SK-N-SH (cell line): ENCODE results near the gene RNASEH1. TPM values are rescaled to one million over a fixed set of nuclear protein-coding genes. Genes with fewer than 3 reads are reported as not detected.

Source experiments
- CTCF ChIA-PET: fragments of 300-600, 350-600 bp; formaldehyde crosslinking; extraction: SDS; loops from one replicate; lab custom pipeline; 2021; lab: Yijun Ruan, JAX
- POLR2A ChIA-PET: fragments of 350-600 bp; sonication (Branson Sonifier 250); formaldehyde crosslinking; extraction: SDS; loops from one replicate; lab custom pipeline; 2020; ENCODE audit warnings: antibody characterized with exemption, inconsistent platforms; lab: Yijun Ruan, JAX
- DNase-seq: peaks from one replicate; pipeline ENCODE4 v3.0.0; 2012
- H2AFZ ChIP-seq: fragments of 200-600 bp; sonication (generic); 2 replicates; pipeline ENCODE4 v1.8.1; 2016; ENCODE audit warnings: antibody characterized with exemption, mild to moderate bottlenecking, low read depth
- H3F3A ChIP-seq: fragments of 200-600 bp; sonication (generic); replicated peaks from 2 replicates; pipeline ENCODE3; 2016; ENCODE audit warnings: antibody characterized with exemption, mild to moderate bottlenecking; ENCODE audit not compliant: insufficient read depth
- H3K27ac ChIP-seq, 2 experiments: fragments of 200-500 bp in 1 of 2; fragments of 200-600 bp in 1 of 2; sonication (Bioruptor generic) in 1 of 2; sonication (generic), shearing (Covaris generic) in 1 of 2; 2 replicates each; pipeline versions ENCODE4 v1.5.1 to v1.6.1; 2014 to 2016; ENCODE audit warnings: low read depth in 2 of 2, inconsistent platforms in 1 of 2, low read length in 1 of 2, mild to moderate bottlenecking in 1 of 2, mixed read lengths in 1 of 2
- H3K27me3 ChIP-seq: fragments of 200-600 bp; sonication (generic), shearing (Covaris generic); 2 replicates; pipeline ENCODE4 v1.6.1; 2016; ENCODE audit warnings: mixed run types; ENCODE audit not compliant: insufficient read depth
- H3K36me3 ChIP-seq, 2 experiments: fragments of 200-500 bp in 1 of 2; fragments of 200-600 bp in 1 of 2; sonication (Bioruptor generic) in 1 of 2; sonication (generic) in 1 of 2; replicated peaks in 1 of 2; 2 replicates each; pipeline versions ENCODE3 to v1.5.1; 2014 to 2016; ENCODE audit warnings: low read length in 1 of 2, mild to moderate bottlenecking in 1 of 2; ENCODE audit not compliant: insufficient read depth in 2 of 2, control insufficient read depth in 1 of 2
- H3K4me1 ChIP-seq, 2 experiments: fragments of 200-500 bp in 1 of 2; fragments of 200-600 bp in 1 of 2; sonication (Bioruptor generic) in 1 of 2; sonication (generic), shearing (Covaris generic) in 1 of 2; 2 replicates each; pipeline versions ENCODE4 v1.5.1 to v1.6.1; 2014 to 2016; ENCODE audit warnings: low read depth in 1 of 2, low read length in 1 of 2, mixed run types in 1 of 2; ENCODE audit not compliant: insufficient read depth in 2 of 2, control insufficient read depth in 1 of 2
- H3K4me2 ChIP-seq: fragments of 200-600 bp; sonication (generic), shearing (Covaris generic); 2 replicates; pipeline ENCODE4 v1.6.1; 2017; ENCODE audit warnings: mixed run types
- H3K4me3 ChIP-seq, 2 experiments: fragments of 200-500 bp in 1 of 2; fragments of 200-600 bp in 1 of 2; sonication (Bioruptor generic) in 1 of 2; sonication (generic), shearing (Covaris generic) in 1 of 2; 2 replicates each; pipeline versions ENCODE4 v1.5.1 to v1.8.1; 2014 to 2016; ENCODE audit warnings: low read depth in 2 of 2, inconsistent platforms in 1 of 2, low read length in 1 of 2, mild to moderate bottlenecking in 1 of 2, mixed read lengths in 1 of 2, moderate library complexity in 1 of 2
- H3K79me2 ChIP-seq: fragments of 200-600 bp; sonication (generic); 2 replicates; pipeline ENCODE4 v1.8.1; 2017; ENCODE audit warnings: mild to moderate bottlenecking; ENCODE audit not compliant: insufficient read depth
- H3K9ac ChIP-seq: fragments of 200-600 bp; sonication (generic); 2 replicates; pipeline ENCODE4 v1.6.1; 2017; ENCODE audit warnings: mixed run types
- H3K9me2 ChIP-seq: fragments of 200-600 bp; sonication (generic); 2 replicates; pipeline ENCODE4 v1.6.1; 2017; ENCODE audit warnings: mixed run types
- H3K9me3 ChIP-seq: fragments of 200-600 bp; sonication (generic); 2 replicates; pipeline ENCODE4 v1.6.1; 2017; ENCODE audit warnings: mixed run types, mild to moderate bottlenecking, moderate library complexity
- H4K20me1 ChIP-seq: fragments of 200-600 bp; sonication (generic); 2 replicates; pipeline ENCODE4 v1.6.1; 2017; ENCODE audit warnings: mild to moderate bottlenecking, mixed run types; ENCODE audit not compliant: insufficient read depth
- CHD2 ChIP-seq: fragments of 150-350 bp; IDR thresholded peaks from 2 replicates; pipeline ENCODE4 v1.6.1; 2018; ENCODE audit warnings: low read length; ENCODE audit not compliant: partially characterized antibody
- ELF1 ChIP-seq: IDR thresholded peaks from 2 replicates; pipeline ENCODE4 v1.4.0; 2012
- EP300 ChIP-seq, 2 experiments: IDR thresholded peaks; 2 replicates each; pipeline versions ENCODE4 v1.4.0 to v1.6.1; 2012; ENCODE audit warnings: borderline replicate concordance in 1 of 2, low read depth in 1 of 2, low read length in 1 of 2
- FOSL2 ChIP-seq: IDR thresholded peaks from 2 replicates; pipeline ENCODE4 v1.4.0; 2012; ENCODE audit warnings: low read depth, mild to moderate bottlenecking, moderate library complexity, borderline replicate concordance
- FOXJ3 ChIP-seq: sonication (generic); formaldehyde crosslinking; IDR thresholded peaks from 2 replicates; pipeline ENCODE4 v1.5.1; 2020; ENCODE audit warnings: mild to moderate bottlenecking, missing genetic modification reagents
- FOXM1 ChIP-seq: IDR thresholded peaks from 2 replicates; pipeline ENCODE4 v1.4.0; 2012; ENCODE audit warnings: low read depth, mild to moderate bottlenecking
- GABPA ChIP-seq: IDR thresholded peaks from 2 replicates; pipeline ENCODE4 v1.4.0; 2012; ENCODE audit warnings: low read depth, mild to moderate bottlenecking
- GATA2 ChIP-seq: sonication (generic); formaldehyde crosslinking; IDR thresholded peaks from 2 replicates; pipeline ENCODE4 v1.5.0; 2020; ENCODE audit warnings: mild to moderate bottlenecking, missing genetic modification reagents
- JUND ChIP-seq: IDR thresholded peaks from 2 replicates; pipeline ENCODE4 v1.4.0; 2012
- MEF2A ChIP-seq: IDR thresholded peaks from 2 replicates; pipeline ENCODE4 v1.4.0; 2012; ENCODE audit warnings: low read depth, borderline replicate concordance
- MXI1 ChIP-seq: IDR thresholded peaks from 2 replicates; pipeline ENCODE4 v1.6.1; 2012; ENCODE audit warnings: mild to moderate bottlenecking, low read depth, low read length, improper control_type of control experiment
- NFIC ChIP-seq: IDR thresholded peaks from 2 replicates; pipeline ENCODE4 v1.4.0; 2012; ENCODE audit warnings: borderline replicate concordance
- POLR2AphosphoS5 ChIP-seq: IDR thresholded peaks from 2 replicates; pipeline ENCODE4 v1.6.1; 2012; ENCODE audit warnings: low read depth, low read length
- RAD21 ChIP-seq: IDR thresholded peaks from 2 replicates; pipeline ENCODE4 v1.6.1; 2012; ENCODE audit warnings: mild to moderate bottlenecking, low read length
- RCOR1 ChIP-seq: fragments of 150-350 bp; IDR thresholded peaks from 2 replicates; pipeline ENCODE4 v1.6.1; 2017; ENCODE audit warnings: antibody characterized with exemption, low read length
- RFX5 ChIP-seq: IDR thresholded peaks from 2 replicates; pipeline ENCODE4 v1.6.1; 2012; ENCODE audit warnings: mild to moderate bottlenecking, improper control_type of control experiment, low read length
- RXRA ChIP-seq: IDR thresholded peaks from 2 replicates; pipeline ENCODE4 v1.4.0; 2012; ENCODE audit warnings: low read depth, mild to moderate bottlenecking, borderline replicate concordance
- SIN3A ChIP-seq: IDR thresholded peaks from 2 replicates; pipeline ENCODE4 v1.6.1; 2012; ENCODE audit warnings: low read depth, mild to moderate bottlenecking, low read length, moderate library complexity, borderline replicate concordance
- SMC3 ChIP-seq: IDR thresholded peaks from 2 replicates; pipeline ENCODE4 v1.6.1; 2012; ENCODE audit warnings: low read depth, low read length, improper control_type of control experiment
- TCF12 ChIP-seq: IDR thresholded peaks from 2 replicates; pipeline ENCODE4 v1.4.0; 2012
- YY1 ChIP-seq: IDR thresholded peaks from 2 replicates; pipeline ENCODE4 v1.4.0; 2012; ENCODE audit warnings: low read depth, mild to moderate bottlenecking
- WGBS: methylation state at CpG from one replicate; pipeline ENCODE4 v1.1.6; 2017; ENCODE audit warnings: low lambda C conversion rate; 5-methylcytosine and 5-hydroxymethylcytosine counted together
- polyA plus RNA-seq, 3 experiments: library from polyadenylated mRNA; depleted of rRNA; stranded (reverse); fragments of >200 nt; gene quantifications; 2 replicates each; pipeline ENCODE4 v1.2.3, GENCODE V29; 2012
- TF ChIP-seq, protein P1 (sequence below): fragments of 150-350 bp; IDR thresholded peaks from 2 replicates; pipeline ENCODE4 v1.6.1; 2017; ENCODE audit warnings: antibody characterized with exemption, low read length, low read depth, borderline replicate concordance
- TF ChIP-seq, protein P2 (sequence below): IDR thresholded peaks from 2 replicates; pipeline ENCODE4; 2012
- TF ChIP-seq, protein P3 (sequence below): IDR thresholded peaks from 2 replicates; pipeline ENCODE4 v1.4.0; 2012; ENCODE audit warnings: low read depth
- TF ChIP-seq, protein P4 (sequence below): IDR thresholded peaks from 2 replicates; pipeline ENCODE4 v1.4.0; 2012; ENCODE audit warnings: low read depth, borderline replicate concordance
- TF ChIP-seq, protein P5 (sequence below): IDR thresholded peaks from 2 replicates; pipeline ENCODE4 v1.4.0; 2012; ENCODE audit warnings: low read depth, borderline replicate concordance
- TF ChIP-seq, protein P6 (sequence below): fragments of 150-350 bp; IDR thresholded peaks from 2 replicates; pipeline ENCODE4 v1.6.1; 2016; ENCODE audit warnings: mild to moderate bottlenecking, low read depth, low read length

Gene RNASEH1
- polyA plus RNA-seq, 1 of the 3 experiments (the other 2 are of a cell fraction), result 34.4 TPM

DNA sequence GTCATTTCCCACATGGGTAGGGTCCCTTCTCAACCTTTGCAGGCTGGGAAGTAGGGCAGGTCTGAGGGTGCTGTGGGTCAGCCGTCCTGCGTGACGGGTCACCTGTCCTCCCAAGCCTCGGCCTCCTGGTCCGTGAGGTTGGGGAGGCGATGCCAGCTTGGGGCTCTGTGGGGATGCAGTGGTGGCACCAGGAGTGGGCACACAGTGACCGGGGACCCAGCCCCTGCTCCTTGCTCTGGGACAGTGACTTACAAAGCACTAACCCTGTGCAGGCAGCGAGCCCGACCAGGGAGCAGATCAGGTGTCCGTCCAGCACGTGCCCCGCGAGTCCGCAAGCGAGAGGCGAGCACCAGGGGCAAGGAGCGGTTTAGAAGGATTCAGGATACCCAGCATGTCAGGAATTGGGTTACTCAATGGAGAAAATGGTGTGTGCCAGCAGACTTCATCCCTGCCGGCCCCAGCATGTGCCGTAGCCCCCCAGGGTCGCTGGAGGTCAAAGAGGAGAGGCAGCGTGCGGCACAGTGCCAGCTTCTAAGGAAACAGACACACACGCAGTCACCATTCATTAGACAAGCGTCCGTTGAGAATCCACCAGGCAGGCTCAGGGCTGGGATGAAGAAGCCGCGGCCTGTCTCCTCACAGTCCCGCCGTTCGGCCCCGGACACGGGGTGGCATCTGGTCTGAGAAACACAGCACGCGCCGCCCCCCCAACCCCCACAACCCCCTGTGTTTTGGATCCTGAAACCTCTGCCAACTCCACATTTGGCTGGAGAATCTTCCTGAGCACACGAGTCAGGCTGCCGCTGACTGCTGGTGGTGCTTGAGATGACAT, 48.5 kb upstream of the RNASEH1 start:
- Histone ChIP-seq H3K27ac (peak overlapping the region; percentile 12 to 97; a peak in 3 of 4 replicates), H3K4me3 (no peak overlapping the region), H3K36me3 (no peaks in the 10 kb centered on the region), H3K9me3 (no peaks in the 10 kb centered on the region), H3F3A (no peaks in the 10 kb centered on the region), H3K9ac (no peak overlapping the region), H3K27me3 (no peaks in the 10 kb centered on the region), H4K20me1 (no peaks in the 10 kb centered on the region), H3K4me2 (peak overlapping the region; percentile 4; the same call in 1 of the 2 replicates), H3K9me2 (no peaks in the 10 kb centered on the region), H3K4me1 (peaks cover 5 to 85% of the 10 kb centered on the region in 2 experiments; a peak in 3 of 4 replicates), H3K79me2 (no peaks in the 10 kb centered on the region), H2AFZ (no peak overlapping the region)
- ChIA-PET CTCF (interaction anchor here (0.7 to 2.8 kb wide), 4 partner anchors 12 to 145 kb away, joined by 3 to 13 read pairs (median 8); partner anchors contain the start of gene COLEC11), POLR2A (interaction anchor here (1.1 to 3.7 kb wide), 4 partner anchors 12 to 479 kb away, joined by 3 to 39 read pairs (median 5); partner anchors contain the start of gene COLEC11)
- DNase-seq, result peak; percentile 88
- 61% methylated on average over 28 of the region's 37 CpGs for WGBS
- TF ChIP-seq JUND (no peak), ELF1 (no peak), RAD21 (peak; percentile 46), SIN3A (no peak), TCF12 (no peak), MXI1 (peak; percentile 94), NFIC (no peak), GABPA (no peak), RFX5 (no peak), FOXJ3 (CRISPR knock-in tag) (no peak), FOSL2 (no peak), RXRA (no peak), MEF2A (no peak), CHD2 (peak; percentile 93), YY1 (no peak), RCOR1 (peak; percentile 68), FOXM1 (no peak), POLR2AphosphoS5 (no peak), GATA2 (CRISPR knock-in tag) (no peak), EP300 (IDR thresholded peaks at IDR 0.05; ENCODE audit: borderline replicate concordance in 1 of 2, low read depth in 1 of 2, low read length in 1 of 2) (peak in 1 of 2 experiments; percentile 77; a peak in 2 of 4 replicates), SMC3 (peak; percentile 36; the same call in 1 of the 2 replicates)
- TF ChIP-seq, protein P1, sequence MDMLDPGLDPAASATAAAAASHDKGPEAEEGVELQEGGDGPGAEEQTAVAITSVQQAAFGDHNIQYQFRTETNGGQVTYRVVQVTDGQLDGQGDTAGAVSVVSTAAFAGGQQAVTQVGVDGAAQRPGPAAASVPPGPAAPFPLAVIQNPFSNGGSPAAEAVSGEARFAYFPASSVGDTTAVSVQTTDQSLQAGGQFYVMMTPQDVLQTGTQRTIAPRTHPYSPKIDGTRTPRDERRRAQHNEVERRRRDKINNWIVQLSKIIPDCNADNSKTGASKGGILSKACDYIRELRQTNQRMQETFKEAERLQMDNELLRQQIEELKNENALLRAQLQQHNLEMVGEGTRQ, result no peak
- TF ChIP-seq, protein P2, sequence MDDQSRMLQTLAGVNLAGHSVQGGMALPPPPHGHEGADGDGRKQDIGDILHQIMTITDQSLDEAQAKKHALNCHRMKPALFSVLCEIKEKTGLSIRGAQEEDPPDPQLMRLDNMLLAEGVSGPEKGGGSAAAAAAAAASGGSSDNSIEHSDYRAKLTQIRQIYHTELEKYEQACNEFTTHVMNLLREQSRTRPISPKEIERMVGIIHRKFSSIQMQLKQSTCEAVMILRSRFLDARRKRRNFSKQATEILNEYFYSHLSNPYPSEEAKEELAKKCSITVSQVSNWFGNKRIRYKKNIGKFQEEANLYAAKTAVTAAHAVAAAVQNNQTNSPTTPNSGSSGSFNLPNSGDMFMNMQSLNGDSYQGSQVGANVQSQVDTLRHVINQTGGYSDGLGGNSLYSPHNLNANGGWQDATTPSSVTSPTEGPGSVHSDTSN, result no peak
- TF ChIP-seq, protein P3, sequence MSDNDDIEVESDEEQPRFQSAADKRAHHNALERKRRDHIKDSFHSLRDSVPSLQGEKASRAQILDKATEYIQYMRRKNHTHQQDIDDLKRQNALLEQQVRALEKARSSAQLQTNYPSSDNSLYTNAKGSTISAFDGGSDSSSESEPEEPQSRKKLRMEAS, result no peak
- TF ChIP-seq, protein P4, sequence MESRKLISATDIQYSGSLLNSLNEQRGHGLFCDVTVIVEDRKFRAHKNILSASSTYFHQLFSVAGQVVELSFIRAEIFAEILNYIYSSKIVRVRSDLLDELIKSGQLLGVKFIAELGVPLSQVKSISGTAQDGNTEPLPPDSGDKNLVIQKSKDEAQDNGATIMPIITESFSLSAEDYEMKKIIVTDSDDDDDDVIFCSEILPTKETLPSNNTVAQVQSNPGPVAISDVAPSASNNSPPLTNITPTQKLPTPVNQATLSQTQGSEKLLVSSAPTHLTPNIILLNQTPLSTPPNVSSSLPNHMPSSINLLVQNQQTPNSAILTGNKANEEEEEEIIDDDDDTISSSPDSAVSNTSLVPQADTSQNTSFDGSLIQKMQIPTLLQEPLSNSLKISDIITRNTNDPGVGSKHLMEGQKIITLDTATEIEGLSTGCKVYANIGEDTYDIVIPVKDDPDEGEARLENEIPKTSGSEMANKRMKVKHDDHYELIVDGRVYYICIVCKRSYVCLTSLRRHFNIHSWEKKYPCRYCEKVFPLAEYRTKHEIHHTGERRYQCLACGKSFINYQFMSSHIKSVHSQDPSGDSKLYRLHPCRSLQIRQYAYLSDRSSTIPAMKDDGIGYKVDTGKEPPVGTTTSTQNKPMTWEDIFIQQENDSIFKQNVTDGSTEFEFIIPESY, result no peak
- TF ChIP-seq, protein P5, sequence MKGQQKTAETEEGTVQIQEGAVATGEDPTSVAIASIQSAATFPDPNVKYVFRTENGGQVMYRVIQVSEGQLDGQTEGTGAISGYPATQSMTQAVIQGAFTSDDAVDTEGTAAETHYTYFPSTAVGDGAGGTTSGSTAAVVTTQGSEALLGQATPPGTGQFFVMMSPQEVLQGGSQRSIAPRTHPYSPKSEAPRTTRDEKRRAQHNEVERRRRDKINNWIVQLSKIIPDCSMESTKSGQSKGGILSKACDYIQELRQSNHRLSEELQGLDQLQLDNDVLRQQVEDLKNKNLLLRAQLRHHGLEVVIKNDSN, result no peak
- TF ChIP-seq, protein P6, sequence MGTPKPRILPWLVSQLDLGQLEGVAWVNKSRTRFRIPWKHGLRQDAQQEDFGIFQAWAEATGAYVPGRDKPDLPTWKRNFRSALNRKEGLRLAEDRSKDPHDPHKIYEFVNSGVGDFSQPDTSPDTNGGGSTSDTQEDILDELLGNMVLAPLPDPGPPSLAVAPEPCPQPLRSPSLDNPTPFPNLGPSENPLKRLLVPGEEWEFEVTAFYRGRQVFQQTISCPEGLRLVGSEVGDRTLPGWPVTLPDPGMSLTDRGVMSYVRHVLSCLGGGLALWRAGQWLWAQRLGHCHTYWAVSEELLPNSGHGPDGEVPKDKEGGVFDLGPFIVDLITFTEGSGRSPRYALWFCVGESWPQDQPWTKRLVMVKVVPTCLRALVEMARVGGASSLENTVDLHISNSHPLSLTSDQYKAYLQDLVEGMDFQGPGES, result no peak
